ENCODE results near the gene SCAMP2. TPM values are rescaled to one million over a fixed set of nuclear protein-coding genes. Genes with fewer than 3 reads are reported as not detected.
"Not testable (repeated sequence)": the region's sequence is repeated elsewhere in the genome, so short reads cannot be mapped to it uniquely, and the experiment has no call there.

The SCAMP2 gene, protein sequence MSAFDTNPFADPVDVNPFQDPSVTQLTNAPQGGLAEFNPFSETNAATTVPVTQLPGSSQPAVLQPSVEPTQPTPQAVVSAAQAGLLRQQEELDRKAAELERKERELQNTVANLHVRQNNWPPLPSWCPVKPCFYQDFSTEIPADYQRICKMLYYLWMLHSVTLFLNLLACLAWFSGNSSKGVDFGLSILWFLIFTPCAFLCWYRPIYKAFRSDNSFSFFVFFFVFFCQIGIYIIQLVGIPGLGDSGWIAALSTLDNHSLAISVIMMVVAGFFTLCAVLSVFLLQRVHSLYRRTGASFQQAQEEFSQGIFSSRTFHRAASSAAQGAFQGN
- 10 to 100 TPM; 33.5 to 36.9 TPM for total RNA-seq

DNA sequence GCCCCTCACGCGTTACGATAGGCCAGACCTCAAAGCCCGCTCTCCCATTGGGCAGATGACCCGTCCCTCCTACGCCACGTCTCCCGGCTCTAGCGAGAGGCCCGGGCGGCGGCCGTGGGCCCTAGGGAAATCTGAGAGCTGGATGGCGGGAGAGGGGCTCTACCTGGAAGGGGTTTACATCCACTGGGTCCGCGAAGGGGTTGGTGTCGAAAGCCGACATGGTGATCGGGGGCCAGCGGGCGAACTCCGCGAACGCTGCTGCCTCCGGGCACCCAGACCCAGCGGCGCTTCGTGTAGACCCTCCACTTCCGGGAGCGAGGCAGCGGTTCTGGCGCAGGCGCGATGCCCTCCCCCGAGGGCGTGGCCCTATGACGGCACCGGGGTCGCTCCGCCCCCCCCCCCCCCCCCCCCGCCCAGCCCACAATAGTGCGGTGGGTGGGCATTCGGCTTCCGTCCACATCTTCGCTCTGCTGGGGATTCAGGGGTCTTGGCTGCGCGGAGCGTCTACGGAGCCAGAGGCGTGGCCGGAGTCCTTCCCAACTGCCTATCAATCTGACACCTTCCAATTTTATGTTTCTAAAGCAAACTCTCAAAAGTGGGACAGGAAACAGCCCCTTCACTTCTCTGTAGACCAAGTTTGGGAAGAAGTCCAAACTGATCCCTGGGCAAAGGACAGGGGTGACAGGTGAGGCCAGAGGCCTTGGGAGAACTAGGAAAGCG lies at the start of gene SCAMP2:
TSS of gene SCAMP2 (minus strand) at position 330 of the 720 bp plus-strand sequence. CDS start at position 220, 110 bp downstream.
- no peaks in the 10 kb centered on the region for H3K9me3 ChIP-seq
- 0% methylated on average over 1 to 47 of the region's 52 CpGs for WGBS, 2 donors
- intact Hi-C loops (cut with DNase I) = no loop called here
- ATAC-seq (peak; percentile 97), DNase-seq (peak; percentile 90 to 96 (median 94))
- H3K27ac ChIP-seq = peak within 1 kb of the TSS; percentile 72 to 97 (median 96)
- H3K27me3 ChIP-seq = no peaks in the 10 kb centered on the region
- peak; percentile 59 to 89 (median 83) for TF ChIP-seq POLR2A (IDR thresholded peaks at IDR 0.05)
- TF ChIP-seq, protein P1, sequence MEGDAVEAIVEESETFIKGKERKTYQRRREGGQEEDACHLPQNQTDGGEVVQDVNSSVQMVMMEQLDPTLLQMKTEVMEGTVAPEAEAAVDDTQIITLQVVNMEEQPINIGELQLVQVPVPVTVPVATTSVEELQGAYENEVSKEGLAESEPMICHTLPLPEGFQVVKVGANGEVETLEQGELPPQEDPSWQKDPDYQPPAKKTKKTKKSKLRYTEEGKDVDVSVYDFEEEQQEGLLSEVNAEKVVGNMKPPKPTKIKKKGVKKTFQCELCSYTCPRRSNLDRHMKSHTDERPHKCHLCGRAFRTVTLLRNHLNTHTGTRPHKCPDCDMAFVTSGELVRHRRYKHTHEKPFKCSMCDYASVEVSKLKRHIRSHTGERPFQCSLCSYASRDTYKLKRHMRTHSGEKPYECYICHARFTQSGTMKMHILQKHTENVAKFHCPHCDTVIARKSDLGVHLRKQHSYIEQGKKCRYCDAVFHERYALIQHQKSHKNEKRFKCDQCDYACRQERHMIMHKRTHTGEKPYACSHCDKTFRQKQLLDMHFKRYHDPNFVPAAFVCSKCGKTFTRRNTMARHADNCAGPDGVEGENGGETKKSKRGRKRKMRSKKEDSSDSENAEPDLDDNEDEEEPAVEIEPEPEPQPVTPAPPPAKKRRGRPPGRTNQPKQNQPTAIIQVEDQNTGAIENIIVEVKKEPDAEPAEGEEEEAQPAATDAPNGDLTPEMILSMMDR (IDR thresholded peaks at IDR 0.05) = no peak
- H3K4me1 ChIP-seq = peaks cover 42% of the 10 kb centered on the region
- peak within 1 kb of the TSS; percentile 42 to 63 for H3K4me3 ChIP-seq
- no peaks in the 10 kb centered on the region for H3K36me3 ChIP-seq (replicated peaks in 1 of 2; ENCODE audit: insufficient read depth in 1 of 2, low read depth in 2 of 2)

DNA sequence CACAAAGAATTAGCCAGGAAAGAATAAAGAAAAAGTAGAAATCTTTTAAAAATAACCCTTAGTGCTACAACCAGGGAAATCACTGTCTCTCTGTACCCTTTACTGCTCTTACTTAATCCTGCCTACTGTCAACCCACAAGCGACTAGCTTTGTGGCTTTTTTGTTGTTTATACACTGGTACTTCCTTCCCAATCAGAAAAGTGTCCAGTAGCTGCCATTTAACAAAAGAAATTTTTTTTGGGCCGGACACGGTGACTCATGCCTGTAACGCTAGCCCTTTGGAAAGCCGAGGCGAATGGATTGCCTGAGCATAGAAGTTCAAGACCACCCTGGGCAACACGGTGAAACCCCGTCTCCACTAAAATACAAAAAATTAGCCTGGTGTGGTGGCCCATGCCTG lies 47.3 kb upstream of the SCAMP2 start:
- Histone ChIP-seq H3K27ac (no peak overlapping the region), H3K4me1 (no peaks in the 10 kb centered on the region), H3K4me3 (no peak overlapping the region), H3K27me3 (no peaks in the 10 kb centered on the region), H3K9me3 (no peaks in the 10 kb centered on the region), H3K36me3 (replicated peaks in 1 of 2; ENCODE audit: insufficient read depth in 1 of 2, low read depth in 2 of 2) (peaks cover 0 to 37% of the 10 kb centered on the region in 2 donors)
- intact Hi-C loops (cut with DNase I) = no loop called here
- 72 to 94% methylated on average over 8 of the region's 8 CpGs for WGBS, 2 donors
- ATAC-seq (no peak), DNase-seq (no peak)
- TF ChIP-seq, protein P1 (IDR thresholded peaks at IDR 0.05) = no peak
- no peak for TF ChIP-seq POLR2A (IDR thresholded peaks at IDR 0.05)

DNA sequence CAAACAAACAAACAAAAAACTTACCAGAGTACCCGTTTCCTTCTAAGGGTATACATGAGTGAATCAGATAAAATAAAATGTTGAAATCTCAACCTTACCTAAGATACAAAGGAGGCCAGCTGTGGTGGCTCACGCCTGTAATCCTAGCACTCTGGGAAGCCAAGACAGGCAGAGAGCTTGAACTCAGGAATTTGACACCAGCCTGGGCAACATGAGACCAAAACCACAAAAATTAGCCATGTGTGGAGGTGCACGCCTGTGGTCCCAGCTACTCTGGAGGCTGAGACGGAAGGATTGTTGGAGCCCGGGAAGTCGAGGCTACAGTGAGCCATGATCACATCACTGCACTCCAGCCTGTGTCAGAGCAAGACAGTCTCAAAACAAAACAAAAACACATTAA lies 44.5 kb upstream of the SCAMP2 start:
- intact Hi-C loops (cut with DNase I) = no loop called here
- Histone ChIP-seq H3K9me3 (no peaks in the 10 kb centered on the region), H3K27me3 (no peaks in the 10 kb centered on the region), H3K4me1 (no peaks in the 10 kb centered on the region), H3K4me3 (no peak overlapping the region), H3K36me3 (replicated peaks in 1 of 2; ENCODE audit: insufficient read depth in 1 of 2, low read depth in 2 of 2) (peaks cover 0 to 31% of the 10 kb centered on the region in 2 donors), H3K27ac (no peak overlapping the region)
- TF ChIP-seq POLR2A (IDR thresholded peaks at IDR 0.05) = no peak
- TF ChIP-seq, protein P1 (IDR thresholded peaks at IDR 0.05) = no peak
- 90 to 91% methylated on average over 6 of the region's 6 CpGs for WGBS, 2 donors
- DNase-seq = no peak
- no peak for ATAC-seq

DNA sequence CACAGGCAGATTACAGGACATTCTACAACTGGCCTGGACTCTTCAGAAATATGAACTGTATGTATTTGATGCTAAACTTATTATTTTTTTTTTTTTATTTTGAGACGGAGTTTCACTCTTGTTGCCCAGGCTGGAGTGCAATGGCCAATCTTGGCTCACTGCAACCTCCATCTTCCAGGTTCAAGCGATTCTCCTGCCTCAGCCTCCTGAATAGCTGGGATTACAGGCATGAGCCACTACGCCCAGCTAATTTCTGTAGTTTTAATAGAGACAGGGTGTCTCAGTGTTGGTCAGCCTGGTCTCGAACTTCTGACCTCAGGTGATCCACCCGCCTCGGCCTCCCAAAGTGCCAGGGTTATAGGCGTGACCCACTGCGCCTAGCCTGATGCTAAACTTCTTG lies 40.6 kb upstream of the SCAMP2 start:
- H3K27me3 ChIP-seq; DNase-seq; H3K4me1 ChIP-seq; H3K4me3 ChIP-seq; intact Hi-C loops (cut with DNase I); H3K9me3 ChIP-seq; ATAC-seq; H3K27ac ChIP-seq: not testable (repeated sequence)
- 96 to 98% methylated on average over 8 of the region's 8 CpGs for WGBS, 2 donors
- H3K36me3 ChIP-seq (replicated peaks in 1 of 2; ENCODE audit: insufficient read depth in 1 of 2, low read depth in 2 of 2) = peaks cover 0 to 14% of the 10 kb centered on the region in 2 donors

DNA sequence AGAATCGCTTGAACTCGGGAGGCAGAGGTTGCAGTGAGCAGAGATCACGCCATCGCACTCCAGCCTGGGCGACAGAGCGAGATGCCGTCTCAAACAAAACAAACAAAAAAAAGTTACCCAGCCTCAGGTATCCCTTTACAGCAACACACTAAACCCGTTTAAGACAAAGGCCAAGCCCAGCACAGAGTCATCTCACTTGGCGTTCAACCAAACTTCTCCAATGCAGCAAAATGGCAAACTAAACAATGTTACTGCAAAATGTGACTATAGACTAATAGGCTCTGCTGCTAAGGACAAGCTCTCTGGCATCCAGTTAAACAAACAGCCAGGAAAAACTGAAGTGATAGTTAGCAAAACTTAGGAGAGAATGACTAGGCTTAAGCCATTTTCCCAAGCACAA lies 39.9 kb upstream of the SCAMP2 start:
- Histone ChIP-seq H3K4me3 (no peak overlapping the region), H3K9me3 (no peaks in the 10 kb centered on the region), H3K4me1 (no peaks in the 10 kb centered on the region), H3K27me3 (no peaks in the 10 kb centered on the region), H3K36me3 (replicated peaks in 1 of 2; ENCODE audit: insufficient read depth in 1 of 2, low read depth in 2 of 2) (peaks cover 0 to 8% of the 10 kb centered on the region in 2 donors), H3K27ac (no peak overlapping the region)
- intact Hi-C loops (cut with DNase I) = no loop called here
- DNase-seq (no peak), ATAC-seq (no peak)
- 92 to 96% methylated on average over 9 of the region's 9 CpGs for WGBS, 2 donors
- TF ChIP-seq POLR2A (IDR thresholded peaks at IDR 0.05) = no peak
- TF ChIP-seq, protein P1 (IDR thresholded peaks at IDR 0.05) = no peak
